B cell (primary cell): Measurements from ENCODE around the gene SSC4D. TPM values are rescaled to one million over a fixed set of nuclear protein-coding genes. Genes with fewer than 3 reads are reported as not detected.

Experiments
- ATAC-seq: fragments of 200-7000 bp; cut with Tn5 transposase; one replicate; pipeline ENCODE4 v1.10.0; 2021; ENCODE audit warnings: low read depth, mild to moderate bottlenecking, moderate number of reproducible peaks, moderate library complexity
- CTCF ChIA-PET: fragments of 350-600 bp; sonication (Branson Sonifier 250); formaldehyde crosslinking; loops from one replicate; lab custom pipeline; 2021; ENCODE audit warnings: antibody characterized with exemption, inconsistent platforms; lab: Charles Lee
- POLR2A ChIA-PET: fragments of 350-600 bp; sonication (Branson Sonifier 250); formaldehyde crosslinking; loops from one replicate; lab custom pipeline; 2021; ENCODE audit warnings: antibody characterized with exemption; lab: Charles Lee
- DNase-seq: peaks from one replicate; pipeline ENCODE4 v3.0.0; 2013
- H2AFZ ChIP-seq: 2 replicates; pipeline ENCODE4 v1.6.1; 2012; ENCODE audit warnings: mild to moderate bottlenecking, low read depth, low read length; ENCODE audit not compliant: insufficient read depth, poor library complexity, severe bottlenecking
- H3K27ac ChIP-seq, 2 donors: 1 replicate in 1 of 2; 2 replicates in 1 of 2; pipeline ENCODE4 v1.5.1; 2012 to 2013; ENCODE audit warnings: low read length in 2 of 2, mild to moderate bottlenecking in 2 of 2, moderate library complexity in 1 of 2
- H3K27me3 ChIP-seq, 4 experiments: fragments of 200-600 bp in 1 of 4; sonication (generic) in 1 of 4; replicated peaks in 1 of 4; 1 replicate in 2 of 4; 2 replicates in 2 of 4; pipeline versions ENCODE4 v1.6.1 to v1.7.0; 2013 to 2016; ENCODE audit warnings: low read length in 3 of 4, mild to moderate bottlenecking in 2 of 4, mixed read lengths in 1 of 4, moderate library complexity in 1 of 4; ENCODE audit not compliant: insufficient read depth in 4 of 4, control insufficient read depth in 3 of 4; ENCODE audit errors: control extremely low read depth in 1 of 4
- H3K36me3 ChIP-seq, 2 experiments: replicated peaks in 1 of 2; 1 replicate in 1 of 2; 2 replicates in 1 of 2; pipeline versions ENCODE4 v1.6.1 to v1.7.1; 2013; ENCODE audit warnings: low read length in 1 of 2; ENCODE audit not compliant: insufficient read depth in 2 of 2, control insufficient read depth in 1 of 2; ENCODE audit errors: control extremely low read depth in 1 of 2, extremely low read depth in 1 of 2
- H3K4me1 ChIP-seq, 2 donors: fragments of 200-600 bp in 1 of 2; sonication (generic) in 1 of 2; 1 replicate in 1 of 2; 2 replicates in 1 of 2; pipeline versions ENCODE4 v1.5.1 to v1.6.1; 2013 to 2017; ENCODE audit warnings: low read length in 2 of 2; ENCODE audit not compliant: control insufficient read depth in 2 of 2, insufficient read depth in 2 of 2
- H3K4me2 ChIP-seq: replicated peaks from 2 replicates; pipeline ENCODE3; 2012; ENCODE audit warnings: mild to moderate bottlenecking, low read depth, low read length; ENCODE audit not compliant: poor library complexity, severe bottlenecking
- H3K4me3 ChIP-seq, 5 experiments: fragments of 200-600 bp in 1 of 5; sonication (generic) in 1 of 5; 1 replicate in 3 of 5; 2 replicates in 2 of 5; pipeline versions ENCODE4 v1.5.1 to v1.7.0; 2011 to 2016; ENCODE audit warnings: low read length in 4 of 5, mild to moderate bottlenecking in 4 of 5, low read depth in 2 of 5, control low read depth in 1 of 5, moderate library complexity in 1 of 5; ENCODE audit not compliant: insufficient read depth in 1 of 5; ENCODE audit errors: control extremely low read depth in 1 of 5, extremely low read depth in 1 of 5
- H3K79me2 ChIP-seq: fragments of 200-600 bp; sonication (generic); one replicate; pipeline ENCODE4 v1.6.0; 2016; ENCODE audit warnings: low read length; ENCODE audit not compliant: control insufficient read depth, insufficient read depth
- H3K9ac ChIP-seq: fragments of 200-600 bp; sonication (generic); 2 replicates; pipeline ENCODE4 v1.6.1; 2017; ENCODE audit warnings: mild to moderate bottlenecking, low read length, moderate library complexity
- H3K9me3 ChIP-seq, 3 donors: one replicate each; pipeline versions ENCODE4 v1.6.1 to v1.7.1; 2013; ENCODE audit warnings: low read length in 2 of 3; ENCODE audit not compliant: control insufficient read depth in 2 of 3, insufficient read depth in 1 of 3; ENCODE audit errors: control extremely low read depth in 1 of 3
- H4K20me1 ChIP-seq: 2 replicates; pipeline ENCODE4 v1.6.0; 2012; ENCODE audit warnings: mild to moderate bottlenecking, low read length; ENCODE audit not compliant: insufficient read depth, control insufficient read depth, poor library complexity, severe bottlenecking
- H3K27ac Mint-ChIP-seq: one replicate; pipeline ENCODE4 v1.8.0; 2021; ENCODE audit warnings: mixed read lengths
- H3K27me3 Mint-ChIP-seq: one replicate; pipeline ENCODE4 v1.8.0; 2021; ENCODE audit warnings: mixed read lengths
- H3K4me1 Mint-ChIP-seq: one replicate; pipeline ENCODE4 v1.8.0; 2021; ENCODE audit warnings: mixed read lengths
- H3K4me3 Mint-ChIP-seq: one replicate; pipeline ENCODE4 v1.8.0; 2021; ENCODE audit warnings: mixed read lengths
- H3K9me3 Mint-ChIP-seq: one replicate; pipeline ENCODE4 v1.8.0; 2022; ENCODE audit warnings: mixed read lengths; ENCODE audit not compliant: insufficient read depth
- CTCF ChIP-seq: fragments of 200-600 bp; IDR thresholded peaks from one replicate; pipeline ENCODE4 v1.8.0; 2022; ENCODE audit warnings: antibody characterized with exemption, mild to moderate bottlenecking
- EZH2 ChIP-seq: IDR thresholded peaks from 2 replicates; pipeline ENCODE4 v1.6.1; 2012; ENCODE audit warnings: borderline replicate concordance, low read depth, mild to moderate bottlenecking, moderate library complexity, low read length; ENCODE audit not compliant: insufficient read depth, poor library complexity, severe bottlenecking
- WGBS: methylation state at CpG from one replicate; pipeline ENCODE4 v1.1.5; 2013; ENCODE audit warnings: missing lambda C conversion rate; ENCODE audit not compliant: insufficient coverage; 5-methylcytosine and 5-hydroxymethylcytosine counted together
- intact Hi-C: fragments of 100-400 bp; cut with micrococcal nuclease; formaldehyde crosslinking; loops from one replicate; pipeline ENCODE4 v1.10.0; 2022
- polyA plus RNA-seq: library from polyadenylated mRNA; depleted of rRNA; stranded (reverse); fragments of >200 nt; gene quantifications from 2 replicates; pipeline ENCODE4 v1.2.3, GENCODE V29; 2012
- total RNA-seq, 2 donors: library from RNA; stranded (reverse); fragments of 120-200 nt in 1 of 2; gene quantifications; 1 replicate in 1 of 2; 2 replicates in 1 of 2; pipeline versions ENCODE4 v1.2.3 to v1.2.4, GENCODE V29; 2013 to 2022

The SSC4D gene
- total and polyA plus RNA-seq, 2 donors (not counting 1 experiment from before 2014, with no cell fraction given), result 0.16 TPM; not detected in 1

- no peaks in the 10 kb centered on the region for H3K4me1 Mint-ChIP-seq
These were observed 38.1 kb downstream of the SSC4D start for GRCh38 chr7:76371396-76371795.

GRCh38 chr7:76369018-76369417, 40.5 kb downstream of the SSC4D start:
- no peak overlapping the region for H3K4me3 Mint-ChIP-seq
- intact Hi-C loops, result no loop called here
- Histone ChIP-seq H4K20me1 (no peaks in the 10 kb centered on the region), H3K27ac (no peak overlapping the region), H3K27me3 (peaks cover 0 to 15% (median 2%) of the 10 kb centered on the region in 4 experiments), H3K9ac (no peak overlapping the region), H3K4me2 (no peak overlapping the region), H3K36me3 (no peaks in the 10 kb centered on the region), H2AFZ (no peak overlapping the region), H3K4me1 (peaks cover 0 to 4% of the 10 kb centered on the region in 2 donors), H3K79me2 (no peaks in the 10 kb centered on the region), H3K9me3 (no peaks in the 10 kb centered on the region), H3K4me3 (no peak overlapping the region)
- peaks cover 8% of the 10 kb centered on the region for H3K4me1 Mint-ChIP-seq
- ATAC-seq, result no peak
- ChIA-PET CTCF (interaction anchor here (0.8 kb wide), 1 partner anchor 17 kb away, joined by 3 read pairs; no protein-coding TSS in a partner anchor), POLR2A (interaction anchor here (0.6 kb wide), 1 partner anchor 64 kb away, joined by 4 read pairs; no protein-coding TSS in a partner anchor)
- H3K27me3 Mint-ChIP-seq, result peaks cover 28% of the 10 kb centered on the region
- H3K9me3 Mint-ChIP-seq, result no peaks in the 10 kb centered on the region
- no peak for DNase-seq
- TF ChIP-seq EZH2 (no peak), CTCF (no peak)
- no peak overlapping the region for H3K27ac Mint-ChIP-seq
- 94% methylated on average over 5 of the region's 6 CpGs for WGBS

More at GRCh38 chr7:76371396-76371795, 38.1 kb downstream of the SSC4D start:
- no peak for DNase-seq
- no peak for TF ChIP-seq EZH2
- TF ChIP-seq CTCF, result no peak
- Histone ChIP-seq H3K4me2 (no peak overlapping the region), H3K79me2 (no peaks in the 10 kb centered on the region), H3K27me3 (peaks cover 0 to 18% (median 2%) of the 10 kb centered on the region in 4 experiments), H3K4me1 (no peaks in the 10 kb centered on the region), H3K9ac (no peak overlapping the region), H3K9me3 (no peaks in the 10 kb centered on the region), H3K27ac (no peak overlapping the region), H4K20me1 (no peaks in the 10 kb centered on the region), H3K36me3 (no peaks in the 10 kb centered on the region), H3K4me3 (no peak overlapping the region), H2AFZ (no peak overlapping the region)
- WGBS, result 98% methylated on average over 3 of the region's 3 CpGs
- Mint-ChIP-seq H3K27ac (no peak overlapping the region), H3K9me3 (no peaks in the 10 kb centered on the region), H3K27me3 (peaks cover 32% of the 10 kb centered on the region), H3K4me3 (no peak overlapping the region)
- POLR2A ChIA-PET, result no interaction called here
- CTCF ChIA-PET, result no interaction called here
- intact Hi-C loops, result no loop called here
- ATAC-seq, result no peak
